Left lung (tissue), 10 donors: ENCODE measurements around the gene PRM1. TPM values are rescaled to one million over a fixed set of nuclear protein-coding genes. Genes with fewer than 3 reads are reported as not detected.

ENCODE experiments used
- ATAC-seq: fragments of 200-7000 bp; cut with Tn5 transposase; one replicate; pipeline ENCODE4 v1.9.1; 2020; ENCODE audit warnings: moderate library complexity
- DNase-seq, 4 donors: peaks; one replicate each; pipeline ENCODE4 v3.0.0-alpha.2; 2013 to 2020
- H3K27ac ChIP-seq, 2 donors: fragments of 200-600 bp; sonication (generic) in 1 of 2; one replicate each; pipeline versions ENCODE4 v1.5.0 to v1.8.0; 2020 to 2021
- H3K27me3 ChIP-seq, 2 donors: fragments of 200-600 bp; sonication (generic) in 1 of 2; one replicate each; pipeline versions ENCODE4 v1.5.0 to v1.8.0; 2020 to 2021
- H3K36me3 ChIP-seq, 2 donors: fragments of 200-600 bp; sonication (generic) in 1 of 2; one replicate each; pipeline versions ENCODE4 v1.5.0 to v1.8.0; 2020 to 2021
- H3K4me1 ChIP-seq, 2 donors: fragments of 200-600 bp; one replicate each; pipeline ENCODE4 v1.8.0; 2021
- H3K4me3 ChIP-seq, 2 donors: fragments of 200-600 bp; sonication (generic) in 1 of 2; one replicate each; pipeline versions ENCODE4 v1.5.0 to v1.8.0; 2020 to 2021; ENCODE audit warnings: mild to moderate bottlenecking in 1 of 2
- H3K9me3 ChIP-seq, 2 donors: fragments of 200-600 bp; sonication (generic) in 1 of 2; one replicate each; pipeline versions ENCODE4 v1.5.0 to v1.8.0; 2020 to 2021
- CTCF ChIP-seq, 2 donors: fragments of 200-600 bp; sonication (generic) in 1 of 2; IDR thresholded peaks; one replicate each; pipeline versions ENCODE4 v1.5.0 to v1.8.0; 2021; ENCODE audit warnings: antibody characterized with exemption in 2 of 2
- intact Hi-C, 2 donors: fragments of 100-400 bp; cut with DNase I; formaldehyde crosslinking; loops; one replicate each; pipeline versions ENCODE4 v1.11.2 to v1.14.2; 2022
- polyA plus RNA-seq, 6 donors: library from polyadenylated mRNA; unstranded; fragments of 120-200 nt; gene quantifications; one replicate each; pipeline ENCODE4 v1.2.1, GENCODE V29; 2013; ENCODE audit not compliant: insufficient read length in 6 of 6
- total RNA-seq, 2 donors: library from RNA; stranded (reverse); fragmentation: NEBNext Ultra II Directional; extraction: Animal tissue kit (Norgen Biotek cat#: 25700); gene quantifications; one replicate each; pipeline ENCODE4 v1.2.1, GENCODE V29; 2021
- donor health status: DM: no; HTN: yes; CAD: no.
- donor health status: DM: no; HTN: no; CAD: no.

Gene PRM1
- total and polyA plus RNA-seq, 8 donors, result 0.44 TPM; not detected in 7

GRCh38 chr16:11319529-11320146 lies 38.5 kb upstream of the PRM1 start:
- DNase-seq (no peak), ATAC-seq (no peak)
- Histone ChIP-seq H3K4me3 (no peak overlapping the region), H3K27ac (no peak overlapping the region), H3K4me1 (no peaks in the 10 kb centered on the region), H3K9me3 (no peaks in the 10 kb centered on the region), H3K27me3 (no peaks in the 10 kb centered on the region), H3K36me3 (no peaks in the 10 kb centered on the region)
- TF ChIP-seq CTCF (IDR thresholded peaks at IDR 0.05), result no peak
- intact Hi-C loops, result no loop called here

- intact Hi-C loops, result no loop called here
These were observed 37.7 kb upstream of the PRM1 start for GRCh38 chr16:11318817-11319216.

GRCh38 chr16:11316331-11317015 lies 35.3 kb upstream of the PRM1 start:
- DNase-seq (no peak), ATAC-seq (no peak)
- Histone ChIP-seq H3K27ac (no peak overlapping the region), H3K36me3 (no peaks in the 10 kb centered on the region), H3K4me3 (no peak overlapping the region), H3K27me3 (no peaks in the 10 kb centered on the region), H3K4me1 (peaks cover 0 to 18% of the 10 kb centered on the region in 2 donors), H3K9me3 (no peaks in the 10 kb centered on the region)
- intact Hi-C loops, result no loop called here
- TF ChIP-seq CTCF (IDR thresholded peaks at IDR 0.05), result no peak

More at GRCh38 chr16:11318817-11319216, 37.7 kb upstream of the PRM1 start:
- Histone ChIP-seq H3K36me3 (no peaks in the 10 kb centered on the region), H3K27me3 (no peaks in the 10 kb centered on the region), H3K9me3 (no peaks in the 10 kb centered on the region), H3K27ac (no peak overlapping the region), H3K4me3 (no peak overlapping the region), H3K4me1 (no peaks in the 10 kb centered on the region)
- DNase-seq, result no peak
- no peak for TF ChIP-seq CTCF (IDR thresholded peaks at IDR 0.05)
- no peak for ATAC-seq

GRCh38 chr16:11315510-11315909 lies 34.4 kb upstream of the PRM1 start:
- TF ChIP-seq CTCF (IDR thresholded peaks at IDR 0.05), result no peak
- no peak for ATAC-seq
- no peaks in the 10 kb centered on the region for H3K27me3 ChIP-seq
- peak in 1 of 4 donors; percentile 79 for DNase-seq
- H3K36me3 ChIP-seq, result no peaks in the 10 kb centered on the region
- H3K9me3 ChIP-seq, result no peaks in the 10 kb centered on the region
- H3K27ac ChIP-seq, result no peak overlapping the region
- H3K4me3 ChIP-seq, result no peak overlapping the region
- intact Hi-C loops, result no loop called here
- H3K4me1 ChIP-seq, result peaks cover 0 to 27% of the 10 kb centered on the region in 2 donors

GRCh38 chr16:11314309-11314894 lies 33.3 kb upstream of the PRM1 start:
- ATAC-seq, result no peak

More at GRCh38 chr16:11314309-11314894, 33.3 kb upstream of the PRM1 start:
- intact Hi-C loops, result no loop called here
- no peak for TF ChIP-seq CTCF (IDR thresholded peaks at IDR 0.05)
- no peaks in the 10 kb centered on the region for H3K36me3 ChIP-seq
- no peak overlapping the region for H3K4me3 ChIP-seq
- no peak for DNase-seq
- no peaks in the 10 kb centered on the region for H3K27me3 ChIP-seq
- H3K4me1 ChIP-seq, result peaks cover 0 to 38% of the 10 kb centered on the region in 2 donors
- H3K27ac ChIP-seq, result no peak overlapping the region
- H3K9me3 ChIP-seq, result no peaks in the 10 kb centered on the region
